SU-DHL-6 (cell line): ENCODE data around the gene RPS14.

Experiments used
- H2AFZ ChIP-seq: fragments of 200-600 bp; sonication (generic); 2 replicates; pipeline ENCODE4 v1.6.1; 2014; ENCODE audit warnings: low read depth, mild to moderate bottlenecking, moderate library complexity, mixed read lengths, antibody characterized with exemption, low read length; ENCODE audit not compliant: severe bottlenecking
- H3F3A ChIP-seq: fragments of 200-600 bp; shearing (Covaris generic); 2 replicates; pipeline ENCODE4 v1.6.0; 2016; ENCODE audit warnings: antibody characterized with exemption, mild to moderate bottlenecking; ENCODE audit not compliant: insufficient read depth
- H3K27ac ChIP-seq: fragments of 200-600 bp; sonication (generic); 2 replicates; pipeline ENCODE4 v1.5.1; 2016; ENCODE audit warnings: low read depth, mild to moderate bottlenecking, low read length, moderate library complexity, mixed read lengths
- H3K27me3 ChIP-seq: fragments of 200-600 bp; sonication (generic), shearing (Covaris generic); 2 replicates; pipeline ENCODE4 v1.6.0; 2014; ENCODE audit warnings: mild to moderate bottlenecking, low read length
- H3K36me3 ChIP-seq: fragments of 200-600 bp; sonication (generic); 2 replicates; pipeline ENCODE4 v1.6.1; 2014; ENCODE audit warnings: mild to moderate bottlenecking, low read length, mixed read lengths
- H3K4me2 ChIP-seq: fragments of 300-600, 200-600 bp; shearing (Covaris generic), sonication (generic); 2 replicates; pipeline ENCODE4 v1.6.0; 2014; ENCODE audit warnings: low read length, low read depth, mild to moderate bottlenecking; ENCODE audit not compliant: poor library complexity, severe bottlenecking
- H3K4me3 ChIP-seq: fragments of 200-600 bp; sonication (generic); 2 replicates; pipeline ENCODE4 v1.5.1; 2014; ENCODE audit warnings: antibody characterized with exemption, low read length, mild to moderate bottlenecking, mixed read lengths; ENCODE audit not compliant: insufficient read depth, poor library complexity, severe bottlenecking
- H3K79me2 ChIP-seq: fragments of 200-600 bp; sonication (generic); 2 replicates; pipeline ENCODE4 v1.6.1; 2014; ENCODE audit warnings: mild to moderate bottlenecking, low read length, moderate library complexity; ENCODE audit not compliant: insufficient read depth
- H3K9ac ChIP-seq: fragments of 200-600 bp; sonication (generic); 2 replicates; pipeline ENCODE4 v1.7.0; 2014; ENCODE audit warnings: mild to moderate bottlenecking, low read length
- H3K9me2 ChIP-seq: fragments of 200-600 bp; sonication (generic); replicated peaks from 2 replicates; pipeline ENCODE4 v1.6.1; 2014; ENCODE audit warnings: low read length; ENCODE audit not compliant: insufficient read depth
- H3K9me3 ChIP-seq: fragments of 200-600 bp; sonication (generic); 2 replicates; pipeline ENCODE4 v1.6.1; 2014; ENCODE audit warnings: low read length, mixed read lengths; ENCODE audit not compliant: insufficient read depth
- H4K20me1 ChIP-seq: fragments of 200-600 bp; sonication (generic); 2 replicates; pipeline ENCODE4 v1.6.1; 2014; ENCODE audit warnings: low read depth, mild to moderate bottlenecking, antibody characterized with exemption, low read length, moderate library complexity, mixed read lengths
- EZH2phosphoT487 ChIP-seq: fragments of 200-600 bp; sonication (generic), shearing (Covaris generic); conservative IDR thresholded peaks from 2 replicates; pipeline ENCODE4 v1.6.1; 2018; ENCODE audit warnings: mild to moderate bottlenecking, antibody characterized with exemption, low read length, moderate library complexity, mixed read lengths
- TF ChIP-seq, protein P1 (sequence below): fragments of 200-600 bp; sonication (generic); IDR thresholded peaks from one replicate; pipeline ENCODE4 v1.5.1; 2017; ENCODE audit warnings: antibody characterized with exemption, mild to moderate bottlenecking, low read length, moderate library complexity; ENCODE audit not compliant: insufficient read depth, poor library complexity, severe bottlenecking

The RPS14 gene

DNA sequence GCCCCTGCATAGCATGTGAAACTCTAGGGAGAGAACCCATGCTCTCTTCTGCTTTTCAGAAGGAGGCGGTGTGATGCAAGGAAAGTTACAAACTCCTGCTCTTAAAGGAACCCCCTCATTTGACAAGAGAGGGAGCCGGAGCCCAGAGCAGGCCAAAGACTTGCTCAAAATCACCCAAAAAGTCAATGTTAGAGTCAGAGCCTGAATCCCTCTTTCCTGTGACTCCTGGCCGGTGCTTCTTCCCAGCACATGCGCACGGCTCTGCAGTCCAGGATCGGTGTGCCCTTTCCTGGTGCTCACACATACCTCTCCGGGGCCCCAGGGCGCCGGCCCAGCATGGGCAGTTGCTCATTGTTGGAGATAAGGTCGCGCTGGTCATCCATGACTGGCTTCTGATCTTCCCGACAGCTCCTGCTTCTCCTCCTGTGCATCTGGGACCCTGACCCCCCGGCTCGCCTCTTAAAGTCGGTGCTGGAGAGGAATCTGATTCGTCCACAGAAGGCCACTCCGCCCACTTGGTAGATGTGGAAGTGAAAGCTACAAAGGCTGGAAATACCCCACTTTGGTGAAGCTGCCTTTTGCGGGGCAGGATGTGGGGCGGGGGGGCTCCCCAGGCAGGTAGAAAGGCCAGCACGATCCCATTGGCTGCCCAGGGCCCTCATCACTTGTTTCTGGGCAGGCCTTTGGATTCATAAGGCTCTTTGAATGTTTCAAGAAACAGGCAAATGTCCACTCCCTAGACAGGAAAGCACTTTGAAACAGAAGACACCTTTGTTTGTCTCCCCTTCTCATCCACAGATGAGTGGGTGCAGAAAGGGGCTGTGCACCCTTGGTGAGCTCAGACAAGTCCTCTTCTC, 37.0 kb downstream of the RPS14 start, which contains the start of gene CD74:
Gene CD74 (minus strand): TSS at position 592 of the 857 bp plus-strand sequence. CDS start 161 bp downstream, at position 431.
- Histone ChIP-seq H3K9me2 (no peaks in the 10 kb centered on the region), H3K9me3 (no peaks in the 10 kb centered on the region), H3K27ac (peak within 1 kb of the TSS; percentile 97), H3K4me3 (peak within 1 kb of the TSS; percentile 98), H3K36me3 (peaks cover 3% of the 10 kb centered on the region; the same call in 1 of the 2 replicates), H2AFZ (peak within 1 kb of the TSS; percentile 62), H3F3A (peaks cover 50% of the 10 kb centered on the region), H3K27me3 (no peaks in the 10 kb centered on the region), H3K4me2 (peak within 1 kb of the TSS; percentile 96), H3K9ac (peak within 1 kb of the TSS; percentile 98), H4K20me1 (peaks cover 8% of the 10 kb centered on the region; the same call in 1 of the 2 replicates), H3K79me2 (peaks cover 47% of the 10 kb centered on the region)
- TF ChIP-seq, protein P1, sequence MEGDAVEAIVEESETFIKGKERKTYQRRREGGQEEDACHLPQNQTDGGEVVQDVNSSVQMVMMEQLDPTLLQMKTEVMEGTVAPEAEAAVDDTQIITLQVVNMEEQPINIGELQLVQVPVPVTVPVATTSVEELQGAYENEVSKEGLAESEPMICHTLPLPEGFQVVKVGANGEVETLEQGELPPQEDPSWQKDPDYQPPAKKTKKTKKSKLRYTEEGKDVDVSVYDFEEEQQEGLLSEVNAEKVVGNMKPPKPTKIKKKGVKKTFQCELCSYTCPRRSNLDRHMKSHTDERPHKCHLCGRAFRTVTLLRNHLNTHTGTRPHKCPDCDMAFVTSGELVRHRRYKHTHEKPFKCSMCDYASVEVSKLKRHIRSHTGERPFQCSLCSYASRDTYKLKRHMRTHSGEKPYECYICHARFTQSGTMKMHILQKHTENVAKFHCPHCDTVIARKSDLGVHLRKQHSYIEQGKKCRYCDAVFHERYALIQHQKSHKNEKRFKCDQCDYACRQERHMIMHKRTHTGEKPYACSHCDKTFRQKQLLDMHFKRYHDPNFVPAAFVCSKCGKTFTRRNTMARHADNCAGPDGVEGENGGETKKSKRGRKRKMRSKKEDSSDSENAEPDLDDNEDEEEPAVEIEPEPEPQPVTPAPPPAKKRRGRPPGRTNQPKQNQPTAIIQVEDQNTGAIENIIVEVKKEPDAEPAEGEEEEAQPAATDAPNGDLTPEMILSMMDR, result no peak

DNA sequence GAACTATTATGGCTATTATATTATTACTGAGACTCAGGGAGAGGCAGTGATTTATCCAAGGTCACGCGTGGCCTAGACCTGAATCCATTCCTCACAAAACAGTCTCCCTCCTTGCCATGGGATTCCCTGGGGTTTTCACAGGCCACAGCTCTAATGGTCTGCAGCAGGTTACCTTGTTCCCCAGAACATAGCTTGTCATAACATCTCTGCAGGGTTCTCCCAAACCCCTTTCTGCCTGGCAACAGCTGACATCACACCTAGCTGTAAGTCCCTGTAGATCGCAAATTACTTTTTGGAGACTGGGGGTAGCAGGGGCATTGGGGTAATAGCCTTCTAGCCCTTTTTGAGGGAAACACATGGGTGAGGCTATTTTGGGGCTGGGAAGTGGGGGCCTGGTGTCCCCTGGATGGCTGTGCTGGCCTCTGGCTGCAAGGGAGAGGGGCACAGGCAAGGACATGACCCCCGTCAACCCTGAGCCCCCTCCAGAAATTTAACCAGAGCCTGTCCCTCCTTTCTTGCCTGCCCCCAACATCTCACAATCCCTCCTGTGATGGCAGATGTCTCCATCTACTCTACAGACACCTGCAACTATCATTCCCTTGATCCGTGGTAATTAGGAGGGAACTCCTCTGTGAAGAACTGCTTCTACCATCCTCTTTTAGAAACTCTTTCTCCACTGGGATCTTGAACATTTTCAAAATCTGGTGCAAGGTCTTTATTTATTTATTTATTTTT, 38.1 kb downstream of the RPS14 start:
- H3K4me2 ChIP-seq, result peak overlapping the region; percentile 96
- H3K9me3 ChIP-seq, result no peaks in the 10 kb centered on the region
- H3K9me2 ChIP-seq, result no peaks in the 10 kb centered on the region
- H2AFZ ChIP-seq, result no peak overlapping the region
- H3K4me3 ChIP-seq, result peak overlapping the region; percentile 98
- H4K20me1 ChIP-seq, result peaks cover 8% of the 10 kb centered on the region; the same call in 1 of the 2 replicates
- H3K27me3 ChIP-seq, result no peaks in the 10 kb centered on the region
- H3K79me2 ChIP-seq, result peaks cover 50% of the 10 kb centered on the region
- no peak for TF ChIP-seq EZH2phosphoT487
- TF ChIP-seq, protein P1, result no peak
- peak overlapping the region; percentile 98 for H3K9ac ChIP-seq
- H3K36me3 ChIP-seq, result peaks cover 3% of the 10 kb centered on the region; the same call in 1 of the 2 replicates
- H3K27ac ChIP-seq, result peak overlapping the region; percentile 97
- peaks cover 51% of the 10 kb centered on the region for H3F3A ChIP-seq

DNA sequence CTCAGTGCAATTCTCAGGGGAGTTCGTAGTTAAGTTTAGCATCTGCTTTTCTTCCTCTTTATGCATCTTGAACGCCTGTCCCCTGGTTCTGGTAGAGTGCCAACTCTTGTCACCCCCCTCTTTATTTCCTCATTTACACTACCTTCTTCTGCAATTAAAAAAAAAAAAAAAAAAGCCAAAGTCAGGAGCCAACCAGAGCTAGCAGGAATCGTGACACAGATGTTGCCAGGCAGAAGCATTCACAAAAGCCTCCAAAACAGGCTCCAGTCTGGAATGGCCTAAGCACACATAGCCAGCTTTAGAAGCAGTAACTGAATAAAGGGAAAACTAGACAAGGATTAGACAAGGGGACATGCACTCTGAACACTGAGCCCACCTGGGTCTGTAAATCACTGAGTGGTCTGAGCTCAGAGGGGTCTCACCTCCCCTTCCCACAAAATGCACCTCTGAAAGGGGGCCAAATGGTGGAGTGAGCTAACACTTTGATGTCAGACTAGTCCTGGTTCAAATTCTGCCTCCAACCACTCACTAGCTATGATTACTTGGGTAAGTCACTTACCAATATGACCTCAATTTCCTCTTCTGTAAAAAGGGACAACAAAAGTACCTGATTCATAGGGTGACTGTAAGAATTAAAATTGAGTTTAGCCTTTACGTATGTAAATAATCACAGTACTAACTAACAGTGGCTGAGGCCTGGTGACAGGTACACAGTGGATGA, 38.9 kb downstream of the RPS14 start:
- H2AFZ ChIP-seq, result no peak overlapping the region

More for the DNA sequence above, 38.9 kb downstream of the RPS14 start:
- H3K4me2 ChIP-seq, result peak overlapping the region; percentile 96
- peaks cover 58% of the 10 kb centered on the region for H3F3A ChIP-seq
- peaks cover 50% of the 10 kb centered on the region for H3K79me2 ChIP-seq
- H3K36me3 ChIP-seq, result peaks cover 7% of the 10 kb centered on the region; the same call in 1 of the 2 replicates
- no peaks in the 10 kb centered on the region for H3K9me3 ChIP-seq
- H3K9ac ChIP-seq, result peak overlapping the region; percentile 98
- TF ChIP-seq, protein P1, result no peak
- no peak for TF ChIP-seq EZH2phosphoT487
- H3K9me2 ChIP-seq, result no peaks in the 10 kb centered on the region
- no peaks in the 10 kb centered on the region for H3K27me3 ChIP-seq
- peaks cover 8% of the 10 kb centered on the region; the same call in 1 of the 2 replicates for H4K20me1 ChIP-seq
- H3K27ac ChIP-seq, result peak overlapping the region; percentile 97
- H3K4me3 ChIP-seq, result peak overlapping the region; percentile 98
